T-helper 2 cell treated with Interferon-gamma antibody and Interleukin-4, amounts not matched to agents 5 μg/mL and 100 μg/mL, for 36 hours (primary cell): ENCODE data around the gene FOXC2.
A peak's percentile ranks its signal among the peaks of the same experiment; 100 is the strongest.

Experiments used
- DNase-seq: peaks from one replicate; pipeline ENCODE4 v3.0.0; 2021; ENCODE audit warnings: low spot score
- H3K27ac Mint-ChIP-seq: one replicate; pipeline ENCODE4 v1.8.0; 2021; ENCODE audit warnings: mild to moderate bottlenecking, mixed read lengths
- H3K27me3 Mint-ChIP-seq: one replicate; pipeline ENCODE4 v1.8.0; 2021; ENCODE audit warnings: low read depth, mixed read lengths
- H3K36me3 Mint-ChIP-seq: one replicate; pipeline ENCODE4 v1.8.0; 2021; ENCODE audit warnings: low read depth, mixed read lengths
- H3K4me1 Mint-ChIP-seq: one replicate; pipeline ENCODE4 v1.8.0; 2021; ENCODE audit warnings: low read depth, mixed read lengths
- H3K4me3 Mint-ChIP-seq: one replicate; pipeline ENCODE4 v1.8.0; 2022; ENCODE audit warnings: mild to moderate bottlenecking, moderate library complexity, mixed read lengths
- H3K9me3 Mint-ChIP-seq: one replicate; pipeline ENCODE4 v1.8.0; 2021; ENCODE audit warnings: mixed read lengths

FOXC2 gene

GRCh38 chr16:86568677-86569623 lies 2.3 kb downstream of the FOXC2 start:
- H3K9me3 Mint-ChIP-seq = no peaks in the 10 kb centered on the region
- peak overlapping the region; percentile 36 for H3K27ac Mint-ChIP-seq
- H3K27me3 Mint-ChIP-seq = peaks cover 66% of the 10 kb centered on the region
- no peaks in the 10 kb centered on the region for H3K4me1 Mint-ChIP-seq
- no peak for DNase-seq
- no peaks in the 10 kb centered on the region for H3K36me3 Mint-ChIP-seq
- no peak overlapping the region for H3K4me3 Mint-ChIP-seq

- H3K4me3 Mint-ChIP-seq = no peak overlapping the region
- H3K36me3 Mint-ChIP-seq = no peaks in the 10 kb centered on the region
- H3K4me1 Mint-ChIP-seq = no peaks in the 10 kb centered on the region
- H3K9me3 Mint-ChIP-seq = no peaks in the 10 kb centered on the region
- H3K27ac Mint-ChIP-seq = no peak overlapping the region
- H3K27me3 Mint-ChIP-seq = peaks cover 65% of the 10 kb centered on the region
- no peak for DNase-seq
Observed at GRCh38 chr16:86569701-86570447, 3.2 kb downstream of the FOXC2 start.

GRCh38 chr16:86570558-86571529 lies 4.2 kb downstream of the FOXC2 start:
- no peak overlapping the region for H3K4me3 Mint-ChIP-seq
- H3K4me1 Mint-ChIP-seq = no peaks in the 10 kb centered on the region
- no peaks in the 10 kb centered on the region for H3K36me3 Mint-ChIP-seq
- no peak for DNase-seq
- no peak overlapping the region for H3K27ac Mint-ChIP-seq
- H3K9me3 Mint-ChIP-seq = no peaks in the 10 kb centered on the region
- H3K27me3 Mint-ChIP-seq = peaks cover 62% of the 10 kb centered on the region

GRCh38 chr16:86571530-86571915 lies 4.9 kb downstream of the FOXC2 start:
- Mint-ChIP-seq H3K36me3 (no peaks in the 10 kb centered on the region), H3K27ac (no peak overlapping the region), H3K4me3 (no peak overlapping the region), H3K27me3 (peaks cover 63% of the 10 kb centered on the region), H3K9me3 (no peaks in the 10 kb centered on the region), H3K4me1 (peaks cover 4% of the 10 kb centered on the region)
- no peak for DNase-seq

DNA sequence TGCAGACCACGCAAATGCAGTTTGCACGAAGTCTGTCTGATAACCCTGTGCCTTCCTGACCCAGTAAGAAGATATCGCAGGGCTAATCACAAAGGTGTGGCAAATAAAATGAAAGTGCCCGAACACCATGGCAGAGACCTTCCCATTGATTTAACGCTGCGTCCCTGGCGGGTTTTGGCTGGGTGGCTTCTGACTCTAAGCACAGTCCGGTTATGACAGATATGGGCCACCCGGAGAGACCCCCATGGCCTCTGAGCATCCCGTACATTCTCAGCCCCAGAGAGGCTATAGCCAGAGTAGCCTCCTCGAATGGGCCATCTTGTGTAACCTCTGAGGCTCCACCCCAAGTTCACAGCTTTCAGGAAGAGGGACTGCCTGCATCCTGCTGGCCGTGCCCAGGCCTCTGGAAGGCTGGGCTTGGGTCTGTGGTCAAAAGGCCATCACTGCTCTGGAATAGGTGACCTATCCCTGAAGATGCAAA lies 5.5 kb downstream of the FOXC2 start:
- peaks cover 67% of the 10 kb centered on the region for H3K27me3 Mint-ChIP-seq
- H3K4me1 Mint-ChIP-seq = peaks cover 5% of the 10 kb centered on the region
- H3K9me3 Mint-ChIP-seq = no peaks in the 10 kb centered on the region
- no peak overlapping the region for H3K27ac Mint-ChIP-seq
- H3K4me3 Mint-ChIP-seq = no peak overlapping the region
- no peak for DNase-seq
- H3K36me3 Mint-ChIP-seq = no peaks in the 10 kb centered on the region

DNA sequence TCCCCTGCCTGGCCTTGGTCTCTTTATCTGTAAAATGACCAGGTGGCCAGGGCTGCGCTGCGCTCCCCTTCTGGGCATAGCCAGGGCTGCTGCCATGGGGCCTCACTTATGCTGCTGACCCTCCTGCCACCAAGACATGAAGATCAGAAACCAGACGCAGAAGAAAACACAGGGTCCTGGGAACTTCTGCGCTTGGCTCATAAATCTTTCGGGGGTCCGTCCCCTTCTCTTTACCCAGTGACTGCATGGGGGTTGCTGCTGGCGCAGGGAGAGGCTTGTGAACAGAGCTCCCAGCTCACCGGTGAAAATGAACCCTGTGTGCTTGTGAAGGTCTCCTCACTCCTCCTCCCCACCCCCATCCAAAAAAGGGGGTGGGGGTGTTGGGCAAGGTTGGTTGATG lies 6.0 kb downstream of the FOXC2 start:
- no peaks in the 10 kb centered on the region for H3K9me3 Mint-ChIP-seq
- H3K4me1 Mint-ChIP-seq = peaks cover 6% of the 10 kb centered on the region
- H3K36me3 Mint-ChIP-seq = no peaks in the 10 kb centered on the region
- peaks cover 67% of the 10 kb centered on the region for H3K27me3 Mint-ChIP-seq
- DNase-seq = no peak
- no peak overlapping the region for H3K4me3 Mint-ChIP-seq
- no peak overlapping the region for H3K27ac Mint-ChIP-seq

- Mint-ChIP-seq H3K4me3 (no peak overlapping the region), H3K27me3 (peaks cover 73% of the 10 kb centered on the region), H3K4me1 (peaks cover 6% of the 10 kb centered on the region), H3K27ac (no peak overlapping the region), H3K36me3 (no peaks in the 10 kb centered on the region), H3K9me3 (no peaks in the 10 kb centered on the region)
- no peak for DNase-seq
Observed at GRCh38 chr16:86573215-86573614, 6.6 kb downstream of the FOXC2 start.

- Mint-ChIP-seq H3K27ac (no peak overlapping the region), H3K9me3 (no peaks in the 10 kb centered on the region), H3K4me3 (no peak overlapping the region), H3K36me3 (no peaks in the 10 kb centered on the region), H3K27me3 (peaks cover 73% of the 10 kb centered on the region), H3K4me1 (peaks cover 6% of the 10 kb centered on the region)
- no peak for DNase-seq
Observed at GRCh38 chr16:86573646-86574508, 7.2 kb downstream of the FOXC2 start.

DNA sequence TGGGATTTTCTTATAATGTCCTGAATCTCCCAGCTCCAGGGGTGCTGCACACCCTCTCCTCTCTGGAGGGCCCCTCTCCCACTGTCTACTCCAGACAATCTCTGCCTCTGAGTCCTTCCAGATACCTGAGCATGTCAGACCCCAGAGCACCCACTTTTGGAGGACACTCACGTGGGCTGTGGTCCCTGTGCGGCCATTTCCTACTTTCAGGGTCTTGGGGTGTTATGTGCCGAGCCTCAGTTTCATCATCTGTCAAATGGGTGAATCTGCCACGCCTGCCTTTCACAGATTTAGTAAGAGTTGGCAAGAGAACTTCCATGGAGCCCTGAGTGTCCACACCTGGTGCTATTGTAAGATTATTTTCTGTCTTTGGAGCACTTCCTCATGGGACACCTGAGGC lies 8.0 kb downstream of the FOXC2 start:
- H3K36me3 Mint-ChIP-seq = no peaks in the 10 kb centered on the region
- DNase-seq = no peak
- H3K4me3 Mint-ChIP-seq = no peak overlapping the region
- no peaks in the 10 kb centered on the region for H3K9me3 Mint-ChIP-seq
- H3K27me3 Mint-ChIP-seq = peaks cover 70% of the 10 kb centered on the region
- peaks cover 6% of the 10 kb centered on the region for H3K4me1 Mint-ChIP-seq
- no peak overlapping the region for H3K27ac Mint-ChIP-seq

DNA sequence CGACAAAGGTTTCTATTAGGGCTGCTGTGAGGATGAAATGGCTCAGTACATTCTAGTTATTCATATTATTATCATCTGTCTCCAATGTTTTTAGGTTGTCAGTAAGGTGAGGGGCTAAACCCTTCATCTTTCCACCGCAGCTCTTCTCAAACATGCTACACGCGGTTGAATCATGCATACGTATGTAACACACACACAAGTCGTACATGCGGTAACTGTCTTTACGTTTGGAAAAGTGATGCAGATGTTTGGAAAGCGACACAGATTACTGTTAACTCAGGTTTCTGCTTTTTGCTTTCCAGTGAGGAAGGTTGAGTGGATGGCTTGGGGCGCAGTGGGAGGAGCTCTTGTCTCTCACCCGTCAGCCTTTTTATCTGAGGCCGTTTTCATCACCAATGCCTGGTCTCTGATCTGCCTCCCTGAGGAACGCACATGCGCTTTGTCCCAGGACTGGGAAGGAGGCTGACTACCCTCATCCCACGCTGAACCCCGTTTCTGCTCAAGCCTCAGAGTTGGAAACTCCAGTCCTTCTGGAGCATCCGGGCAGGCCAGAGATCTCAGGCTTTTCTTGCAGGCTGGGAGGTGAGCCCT lies 8.6 kb downstream of the FOXC2 start:
- Mint-ChIP-seq H3K36me3 (no peaks in the 10 kb centered on the region), H3K27me3 (peaks cover 70% of the 10 kb centered on the region), H3K9me3 (no peaks in the 10 kb centered on the region), H3K4me1 (peaks cover 6% of the 10 kb centered on the region), H3K4me3 (peak overlapping the region; percentile 84), H3K27ac (no peak overlapping the region)
- DNase-seq = no peak

- H3K4me3 Mint-ChIP-seq = peak overlapping the region; percentile 84
- H3K9me3 Mint-ChIP-seq = no peaks in the 10 kb centered on the region
- no peaks in the 10 kb centered on the region for H3K36me3 Mint-ChIP-seq
- DNase-seq = peak; percentile 38
- no peak overlapping the region for H3K27ac Mint-ChIP-seq
- peaks cover 6% of the 10 kb centered on the region for H3K4me1 Mint-ChIP-seq
- peaks cover 69% of the 10 kb centered on the region for H3K27me3 Mint-ChIP-seq
Observed at GRCh38 chr16:86575754-86576557, 9.3 kb downstream of the FOXC2 start.
